Activated naive CD8-positive, alpha-beta T cell treated with anti-CD3 and anti-CD28 coated beads for 36 hours (primary cell): Measurements from ENCODE around the gene APOH. TPM values are rescaled to one million over a fixed set of nuclear protein-coding genes. Genes with fewer than 3 reads are reported as not detected.

Experiments
- total RNA-seq, 2 experiments: library from RNA; stranded (reverse); gene quantifications; one replicate each; pipeline ENCODE4 v1.2.3, GENCODE V29; 2021

APOH gene
- total RNA-seq, 2 experiments from 2014 or later: not detected

Other genes starting within 250 kb of the APOH start
- gene CEP112, start 37.3 kb downstream of the APOH start, total RNA-seq: 1 to 10 TPM in 1 of 2 experiments, under 1 TPM in 1; 0.54 to 1.3 TPM
- gene PRKCA, start 73.2 kb upstream of the APOH start, total RNA-seq: 10 to 100 TPM; 63.5 to 65.8 TPM